GM18499 (cell line): Measurements from ENCODE around the gene TGFB3.
"Not testable (repeated sequence)": the region's sequence is repeated elsewhere in the genome, so short reads cannot be mapped to it uniquely, and the experiment has no call there.

ENCODE experiments used
- ATAC-seq: cut with Tn5 transposase; IDR thresholded peaks from one replicate; pipeline ENCODE4 v1.9.1; 2021; ENCODE audit warnings: moderate number of reproducible peaks; ENCODE audit not compliant: insufficient read depth, unreplicated experiment

The TGFB3 gene

GRCh38 chr14:75981426-75982265 lies at the start of gene TGFB3:
Gene TGFB3, minus strand, starts transcription at chr14:75981995. Its CDS starts 1,102 bp downstream, at chr14:75980893.
- ATAC-seq, result peak; percentile 37

- no peak for ATAC-seq
Measured at GRCh38 chr14:76024211-76024907, 42.6 kb upstream of the TGFB3 start.

GRCh38 chr14:76023757-76024156 lies 42.0 kb upstream of the TGFB3 start:
- no peak for ATAC-seq

- no peak for ATAC-seq
Measured at GRCh38 chr14:76022991-76023390, 41.2 kb upstream of the TGFB3 start.

- no peak for ATAC-seq
Measured at GRCh38 chr14:76019676-76020075, 37.9 kb upstream of the TGFB3 start.

GRCh38 chr14:76015668-76016067 lies 33.9 kb upstream of the TGFB3 start:
- ATAC-seq, result no peak

- no peak for ATAC-seq
Measured at GRCh38 chr14:76015191-76015590, 33.4 kb upstream of the TGFB3 start.

GRCh38 chr14:76012354-76012753 lies 30.6 kb upstream of the TGFB3 start:
- ATAC-seq, result no peak

GRCh38 chr14:76011930-76012329 lies 30.1 kb upstream of the TGFB3 start:
- no peak for ATAC-seq

- not testable (repeated sequence) for ATAC-seq
Measured at GRCh38 chr14:76009627-76010026, 27.8 kb upstream of the TGFB3 start.

- ATAC-seq, result no peak
Measured at GRCh38 chr14:76007852-76008251, 26.1 kb upstream of the TGFB3 start.

- no peak for ATAC-seq
Measured at GRCh38 chr14:76007379-76007778, 25.6 kb upstream of the TGFB3 start.

- ATAC-seq, result no peak
Measured at GRCh38 chr14:76006253-76006652, 24.5 kb upstream of the TGFB3 start.

- ATAC-seq, result no peak
Measured at GRCh38 chr14:76002383-76002782, 20.6 kb upstream of the TGFB3 start.

GRCh38 chr14:75999511-76000190 lies 17.9 kb upstream of the TGFB3 start:
- no peak for ATAC-seq

GRCh38 chr14:75996488-75996887 lies 14.7 kb upstream of the TGFB3 start:
- ATAC-seq, result no peak

- no peak for ATAC-seq
Measured at GRCh38 chr14:75995372-75996041, 13.7 kb upstream of the TGFB3 start.

GRCh38 chr14:75993567-75994041 lies 11.8 kb upstream of the TGFB3 start:
- no peak for ATAC-seq

GRCh38 chr14:75991753-75992152 lies 10.0 kb upstream of the TGFB3 start:
- ATAC-seq, result no peak

- ATAC-seq, result no peak
Measured at GRCh38 chr14:75990297-75990696, 8.5 kb upstream of the TGFB3 start.
